ENCODE results near the gene ZNHIT1. TPM values are rescaled to one million over a fixed set of nuclear protein-coding genes. Genes with fewer than 3 reads are reported as not detected.
"Not testable (repeated sequence)": the region's sequence is repeated elsewhere in the genome, so short reads cannot be mapped to it uniquely, and the experiment has no call there.

The ZNHIT1 gene
- total and polyA plus RNA-seq, 3 donors from 2014 or later = 48.3 to 58.4 (median 57.8) TPM

DNA sequence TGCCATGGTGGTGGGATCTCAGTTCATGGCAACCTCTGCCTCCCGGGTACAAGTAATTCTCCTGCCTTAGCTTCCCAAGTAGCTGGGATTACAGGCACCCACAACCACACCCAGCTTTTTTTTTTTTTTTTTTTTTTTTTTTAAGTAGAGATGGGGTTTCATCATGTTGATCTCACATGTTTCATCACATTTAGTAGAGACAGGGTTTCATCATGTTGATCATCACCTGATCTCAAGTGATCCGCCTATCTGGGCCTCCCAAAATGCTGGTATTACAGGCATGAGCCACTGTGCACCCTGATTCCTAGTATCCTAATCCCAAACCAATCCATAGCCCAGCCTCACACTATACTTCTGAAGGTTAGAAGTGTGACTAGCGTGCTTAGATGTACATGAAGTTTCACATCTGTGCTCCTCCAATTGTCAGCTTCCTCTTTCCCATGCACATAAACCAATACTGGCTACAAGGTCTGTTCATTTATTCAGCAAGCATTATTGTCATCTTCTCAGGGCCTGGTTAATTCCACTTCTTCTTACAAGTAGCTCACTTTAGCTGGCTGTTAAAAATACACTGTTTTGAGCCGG is 31.0 kb upstream of the ZNHIT1 start:
- TF ChIP-seq, protein P1, sequence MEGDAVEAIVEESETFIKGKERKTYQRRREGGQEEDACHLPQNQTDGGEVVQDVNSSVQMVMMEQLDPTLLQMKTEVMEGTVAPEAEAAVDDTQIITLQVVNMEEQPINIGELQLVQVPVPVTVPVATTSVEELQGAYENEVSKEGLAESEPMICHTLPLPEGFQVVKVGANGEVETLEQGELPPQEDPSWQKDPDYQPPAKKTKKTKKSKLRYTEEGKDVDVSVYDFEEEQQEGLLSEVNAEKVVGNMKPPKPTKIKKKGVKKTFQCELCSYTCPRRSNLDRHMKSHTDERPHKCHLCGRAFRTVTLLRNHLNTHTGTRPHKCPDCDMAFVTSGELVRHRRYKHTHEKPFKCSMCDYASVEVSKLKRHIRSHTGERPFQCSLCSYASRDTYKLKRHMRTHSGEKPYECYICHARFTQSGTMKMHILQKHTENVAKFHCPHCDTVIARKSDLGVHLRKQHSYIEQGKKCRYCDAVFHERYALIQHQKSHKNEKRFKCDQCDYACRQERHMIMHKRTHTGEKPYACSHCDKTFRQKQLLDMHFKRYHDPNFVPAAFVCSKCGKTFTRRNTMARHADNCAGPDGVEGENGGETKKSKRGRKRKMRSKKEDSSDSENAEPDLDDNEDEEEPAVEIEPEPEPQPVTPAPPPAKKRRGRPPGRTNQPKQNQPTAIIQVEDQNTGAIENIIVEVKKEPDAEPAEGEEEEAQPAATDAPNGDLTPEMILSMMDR (IDR thresholded peaks at IDR 0.05) = no peak
- no peak for TF ChIP-seq POLR2A (IDR thresholded peaks at IDR 0.05)
- Histone ChIP-seq H3K4me1 (no peaks in the 10 kb centered on the region), H3K27ac (no peak overlapping the region), H3K36me3 (ENCODE audit: low read depth, missing control alignments) (no peaks in the 10 kb centered on the region), H3K27me3 (no peaks in the 10 kb centered on the region), H3K4me3 (no peak overlapping the region), H3K9me3 (no peaks in the 10 kb centered on the region)
- intact Hi-C loops (cut with DNase I; ENCODE audit: low total_unique reads) = no loop called here
- WGBS, 2 donors = 90 to 93% methylated on average over 4 of the region's 4 CpGs
- DNase-seq = no peak

DNA sequence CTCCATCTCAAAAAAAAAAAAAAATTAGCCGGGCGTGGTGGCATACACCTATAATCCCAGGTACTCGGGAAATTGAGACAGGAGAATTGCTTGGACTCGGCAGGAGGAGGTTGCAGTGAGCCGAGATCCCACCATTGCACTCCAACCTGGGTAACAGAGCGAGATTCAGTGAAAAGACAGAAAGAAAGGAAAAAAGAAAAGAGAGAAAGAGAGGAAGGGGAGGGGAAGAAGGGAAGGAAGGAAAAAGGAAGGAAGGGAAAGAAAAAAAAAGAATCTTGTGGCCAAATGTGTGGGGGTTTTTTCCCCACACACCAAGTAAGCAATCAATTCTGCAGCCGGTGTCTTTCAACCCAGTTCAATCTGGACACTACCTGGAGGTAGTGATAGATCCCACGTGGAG is 28.9 kb upstream of the ZNHIT1 start:
- Histone ChIP-seq H3K27me3 (no peaks in the 10 kb centered on the region), H3K36me3 (ENCODE audit: low read depth, missing control alignments) (no peaks in the 10 kb centered on the region), H3K4me1 (no peaks in the 10 kb centered on the region), H3K27ac (no peak overlapping the region), H3K9me3 (no peaks in the 10 kb centered on the region), H3K4me3 (no peak overlapping the region)
- no peak for DNase-seq
- no peak for TF ChIP-seq POLR2A (IDR thresholded peaks at IDR 0.05)
- TF ChIP-seq, protein P1 (IDR thresholded peaks at IDR 0.05) = no peak
- 84 to 86% methylated on average over 8 of the region's 8 CpGs for WGBS, 2 donors
- intact Hi-C loops (cut with DNase I; ENCODE audit: low total_unique reads) = no loop called here

DNA sequence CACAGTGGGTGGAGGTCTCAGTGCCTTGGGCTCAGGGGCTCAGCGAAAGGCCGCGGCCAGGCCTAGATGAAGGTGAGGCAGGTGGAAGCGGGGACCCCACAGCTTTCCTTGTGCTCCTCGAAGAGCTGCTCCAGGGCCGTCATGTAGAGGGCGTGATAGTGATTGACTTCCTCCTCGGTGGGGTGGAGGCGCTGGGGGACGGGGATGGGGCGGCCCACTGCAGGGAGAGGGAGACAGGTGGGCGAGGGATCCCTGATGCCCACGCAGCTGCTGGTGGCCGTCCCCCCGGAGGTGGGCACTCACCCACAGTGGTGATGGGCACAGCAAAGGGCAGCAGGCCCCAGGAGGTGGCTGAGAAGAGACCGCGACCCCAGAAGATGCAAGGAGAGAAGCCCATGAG is 22.1 kb upstream of the ZNHIT1 start:
- Histone ChIP-seq H3K36me3 (ENCODE audit: low read depth, missing control alignments) (no peaks in the 10 kb centered on the region), H3K27ac (no peak overlapping the region), H3K27me3 (no peaks in the 10 kb centered on the region), H3K9me3 (no peaks in the 10 kb centered on the region), H3K4me3 (no peak overlapping the region), H3K4me1 (no peaks in the 10 kb centered on the region)
- intact Hi-C loops (cut with DNase I; ENCODE audit: low total_unique reads) = no loop called here
- TF ChIP-seq POLR2A (IDR thresholded peaks at IDR 0.05) = no peak
- TF ChIP-seq, protein P1 (IDR thresholded peaks at IDR 0.05) = no peak
- no peak for DNase-seq
- 89 to 90% methylated on average over 17 of the region's 17 CpGs for WGBS, 2 donors

DNA sequence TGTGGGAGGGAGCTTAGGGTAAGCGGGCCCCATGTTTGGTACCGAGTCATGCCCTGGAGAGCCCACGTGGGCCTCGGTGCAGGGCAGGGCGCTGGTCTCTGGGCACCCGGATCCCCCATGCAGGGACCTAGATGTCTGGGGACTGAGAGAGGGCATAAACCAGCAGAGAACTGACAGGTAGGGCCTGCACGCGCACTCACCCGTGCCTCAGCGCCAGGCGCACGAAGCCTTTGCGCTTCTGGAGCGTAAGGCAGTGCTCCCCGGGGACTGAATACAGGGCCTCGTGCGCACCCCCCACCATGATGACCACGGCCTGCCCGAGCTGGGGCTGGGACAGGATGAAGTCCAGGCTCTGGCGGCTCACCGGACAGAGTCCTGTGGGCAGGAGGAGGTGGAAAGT is 20.0 kb upstream of the ZNHIT1 start:
- no peaks in the 10 kb centered on the region for H3K9me3 ChIP-seq
- 60 to 72% methylated on average over 4 to 21 of the region's 21 CpGs for WGBS, 2 donors
- H3K4me3 ChIP-seq = peak overlapping the region in 1 of 2 donors; percentile 15
- peaks cover 6% of the 10 kb centered on the region for H3K4me1 ChIP-seq
- DNase-seq = no peak
- H3K36me3 ChIP-seq (ENCODE audit: low read depth, missing control alignments) = no peaks in the 10 kb centered on the region
- H3K27me3 ChIP-seq = no peaks in the 10 kb centered on the region
- no peak overlapping the region for H3K27ac ChIP-seq
- intact Hi-C loops (cut with DNase I; ENCODE audit: low total_unique reads) = no loop called here
- TF ChIP-seq POLR2A (IDR thresholded peaks at IDR 0.05) = no peak
- TF ChIP-seq, protein P1 (IDR thresholded peaks at IDR 0.05) = no peak

DNA sequence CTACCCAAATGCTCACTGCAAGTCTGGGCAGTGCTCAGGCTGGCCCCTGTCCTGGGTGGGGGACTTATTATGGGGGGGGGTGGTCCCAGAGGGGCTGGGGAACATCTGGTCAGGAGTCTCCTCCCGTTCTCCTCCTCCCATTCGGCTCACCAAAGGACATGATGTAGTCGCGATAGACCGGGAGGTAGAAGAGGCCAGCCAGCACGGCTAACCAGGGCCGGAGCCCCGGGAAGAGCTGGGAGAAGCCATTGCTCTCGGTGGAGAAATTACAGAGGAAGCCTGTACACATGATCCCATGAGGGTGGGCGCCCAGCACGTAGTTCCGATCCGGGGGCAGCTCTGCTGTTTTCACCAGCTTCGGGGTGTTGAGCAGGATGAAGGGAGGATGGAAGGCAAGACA is 19.5 kb upstream of the ZNHIT1 start:
- no peak overlapping the region for H3K4me3 ChIP-seq
- H3K27me3 ChIP-seq = no peaks in the 10 kb centered on the region
- no peaks in the 10 kb centered on the region for H3K36me3 ChIP-seq (ENCODE audit: low read depth, missing control alignments)
- intact Hi-C loops (cut with DNase I; ENCODE audit: low total_unique reads) = no loop called here
- no peak for TF ChIP-seq POLR2A (IDR thresholded peaks at IDR 0.05)
- TF ChIP-seq, protein P1 (IDR thresholded peaks at IDR 0.05) = no peak
- no peak overlapping the region for H3K27ac ChIP-seq
- DNase-seq = no peak
- peaks cover 6% of the 10 kb centered on the region for H3K4me1 ChIP-seq
- 51 to 53% methylated on average over 8 to 14 of the region's 14 CpGs for WGBS, 2 donors
- no peaks in the 10 kb centered on the region for H3K9me3 ChIP-seq

DNA sequence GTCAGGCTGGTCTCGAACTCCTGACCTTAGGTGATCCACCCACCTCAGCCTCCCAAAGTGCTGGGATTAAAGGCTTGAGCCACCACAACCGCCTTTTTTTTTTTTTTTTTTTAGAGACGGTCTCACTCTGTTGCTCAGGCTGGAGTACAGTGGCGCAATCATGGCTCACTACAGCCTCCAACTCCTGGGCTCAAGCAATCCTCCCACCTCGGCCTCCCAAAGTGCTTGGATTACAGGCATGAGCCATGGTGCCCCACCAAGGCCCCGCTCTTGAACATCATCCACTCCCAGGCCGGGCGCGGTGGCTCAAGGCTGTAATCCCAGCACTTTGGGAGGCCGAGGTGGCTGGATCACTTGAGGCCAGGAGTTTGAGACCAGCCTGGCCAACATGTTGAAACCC is 18.4 kb upstream of the ZNHIT1 start:
- not testable (repeated sequence) for H3K27me3 ChIP-seq

More for the DNA sequence above, 18.4 kb upstream of the ZNHIT1 start:
- H3K4me3 ChIP-seq; DNase-seq; H3K9me3 ChIP-seq; H3K27ac ChIP-seq; H3K4me1 ChIP-seq; intact Hi-C loops (cut with DNase I; ENCODE audit: low total_unique reads); H3K36me3 ChIP-seq (ENCODE audit: low read depth, missing control alignments): not testable (repeated sequence)
- 93 to 100% methylated on average over 6 to 10 of the region's 10 CpGs for WGBS, 2 donors

Measured in testis (tissue), 3 donors.